ENCODE results near the gene MAPKAP1. TPM values are rescaled to one million over a fixed set of nuclear protein-coding genes. Genes with fewer than 3 reads are reported as not detected.

MAPKAP1 gene
- total RNA-seq, 4 donors from 2014 or later = 46.7 to 63.0 (median 57.9) TPM

DNA sequence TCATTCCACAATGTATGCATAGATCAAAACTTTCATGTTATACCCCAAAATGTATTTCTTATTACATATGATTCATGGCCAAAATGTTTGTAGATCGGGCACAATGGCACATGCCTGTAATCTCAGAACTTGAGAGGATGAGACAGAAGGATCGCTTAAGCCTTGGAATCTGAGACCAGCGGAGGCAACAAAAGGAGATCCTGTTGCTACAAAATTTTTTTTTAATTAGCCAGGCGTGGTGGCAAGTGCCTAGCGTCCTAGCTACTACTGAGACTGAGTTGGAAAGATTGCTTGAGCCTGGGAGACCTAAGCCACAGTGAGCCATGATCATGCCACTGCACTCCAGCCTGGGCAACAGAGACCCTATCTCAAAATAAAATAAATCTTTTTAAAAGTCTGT lies 89.9 kb downstream of the MAPKAP1 start:
- intact Hi-C loops (cut with DNase I; ENCODE audit: low total_unique reads) = no loop called here
- WGBS, 2 donors = 96 to 97% methylated on average over 5 of the region's 5 CpGs

DNA sequence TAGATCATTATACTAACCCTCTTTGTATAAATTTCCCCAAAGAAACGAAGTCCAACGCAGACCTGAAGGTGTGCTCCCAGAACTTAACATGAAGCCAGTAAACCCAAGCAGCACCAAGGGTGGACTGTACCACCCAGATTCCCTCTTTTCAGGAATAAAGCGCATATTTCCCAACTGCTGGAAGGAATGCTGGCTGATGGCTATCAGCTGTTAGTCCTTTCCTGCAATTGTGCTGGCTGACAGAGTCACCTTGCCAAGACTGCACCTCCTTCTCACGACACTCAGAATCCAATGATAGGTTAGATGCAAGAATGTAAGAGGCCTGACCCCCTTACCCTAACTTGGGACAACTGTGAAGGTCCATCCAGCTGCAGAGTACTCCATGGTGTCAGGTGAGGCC lies 93.9 kb downstream of the MAPKAP1 start:
- no peak for DNase-seq (ENCODE audit: low spot score in 2 of 2)
- no peak overlapping the region for H3K4me3 ChIP-seq (ENCODE audit: low read depth, poor library complexity, severe bottlenecking)
- WGBS, 2 donors = 93 to 97% methylated on average over 4 of the region's 4 CpGs
- no peak for TF ChIP-seq POLR2A (IDR thresholded peaks at IDR 0.05)
- TF ChIP-seq, protein P1, sequence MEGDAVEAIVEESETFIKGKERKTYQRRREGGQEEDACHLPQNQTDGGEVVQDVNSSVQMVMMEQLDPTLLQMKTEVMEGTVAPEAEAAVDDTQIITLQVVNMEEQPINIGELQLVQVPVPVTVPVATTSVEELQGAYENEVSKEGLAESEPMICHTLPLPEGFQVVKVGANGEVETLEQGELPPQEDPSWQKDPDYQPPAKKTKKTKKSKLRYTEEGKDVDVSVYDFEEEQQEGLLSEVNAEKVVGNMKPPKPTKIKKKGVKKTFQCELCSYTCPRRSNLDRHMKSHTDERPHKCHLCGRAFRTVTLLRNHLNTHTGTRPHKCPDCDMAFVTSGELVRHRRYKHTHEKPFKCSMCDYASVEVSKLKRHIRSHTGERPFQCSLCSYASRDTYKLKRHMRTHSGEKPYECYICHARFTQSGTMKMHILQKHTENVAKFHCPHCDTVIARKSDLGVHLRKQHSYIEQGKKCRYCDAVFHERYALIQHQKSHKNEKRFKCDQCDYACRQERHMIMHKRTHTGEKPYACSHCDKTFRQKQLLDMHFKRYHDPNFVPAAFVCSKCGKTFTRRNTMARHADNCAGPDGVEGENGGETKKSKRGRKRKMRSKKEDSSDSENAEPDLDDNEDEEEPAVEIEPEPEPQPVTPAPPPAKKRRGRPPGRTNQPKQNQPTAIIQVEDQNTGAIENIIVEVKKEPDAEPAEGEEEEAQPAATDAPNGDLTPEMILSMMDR (IDR thresholded peaks at IDR 0.05) = no peak
- intact Hi-C loops (cut with DNase I; ENCODE audit: low total_unique reads) = no loop called here

More for the DNA sequence above, 89.9 kb downstream of the MAPKAP1 start:
- TF ChIP-seq POLR2A (IDR thresholded peaks at IDR 0.05) = no peak
- TF ChIP-seq, protein P1 (IDR thresholded peaks at IDR 0.05) = no peak
- DNase-seq (ENCODE audit: low spot score in 2 of 2) = no peak
- no peak overlapping the region for H3K4me3 ChIP-seq (ENCODE audit: low read depth, poor library complexity, severe bottlenecking)

DNA sequence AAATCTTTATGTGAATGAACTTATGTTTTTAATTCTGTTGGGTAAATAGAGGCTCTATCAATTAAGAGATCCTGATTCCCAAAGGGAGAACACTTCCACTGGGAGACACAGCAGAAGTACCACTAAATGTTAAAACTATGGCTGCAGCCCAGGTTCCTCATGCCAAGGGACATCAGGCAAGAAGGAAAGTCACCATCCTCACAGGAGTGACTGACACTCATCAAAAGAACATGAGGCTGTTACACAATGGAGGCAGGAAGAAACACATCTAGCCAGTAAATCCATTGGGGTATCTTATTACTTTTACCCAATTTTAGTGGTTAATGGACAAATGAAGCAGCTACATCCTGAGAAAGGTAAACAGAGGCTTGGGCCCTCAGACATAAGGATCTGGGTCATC lies 94.4 kb downstream of the MAPKAP1 start:
- no peak for DNase-seq (ENCODE audit: low spot score in 2 of 2)
- TF ChIP-seq POLR2A (IDR thresholded peaks at IDR 0.05) = no peak
- TF ChIP-seq, protein P1 (IDR thresholded peaks at IDR 0.05) = no peak

DNA sequence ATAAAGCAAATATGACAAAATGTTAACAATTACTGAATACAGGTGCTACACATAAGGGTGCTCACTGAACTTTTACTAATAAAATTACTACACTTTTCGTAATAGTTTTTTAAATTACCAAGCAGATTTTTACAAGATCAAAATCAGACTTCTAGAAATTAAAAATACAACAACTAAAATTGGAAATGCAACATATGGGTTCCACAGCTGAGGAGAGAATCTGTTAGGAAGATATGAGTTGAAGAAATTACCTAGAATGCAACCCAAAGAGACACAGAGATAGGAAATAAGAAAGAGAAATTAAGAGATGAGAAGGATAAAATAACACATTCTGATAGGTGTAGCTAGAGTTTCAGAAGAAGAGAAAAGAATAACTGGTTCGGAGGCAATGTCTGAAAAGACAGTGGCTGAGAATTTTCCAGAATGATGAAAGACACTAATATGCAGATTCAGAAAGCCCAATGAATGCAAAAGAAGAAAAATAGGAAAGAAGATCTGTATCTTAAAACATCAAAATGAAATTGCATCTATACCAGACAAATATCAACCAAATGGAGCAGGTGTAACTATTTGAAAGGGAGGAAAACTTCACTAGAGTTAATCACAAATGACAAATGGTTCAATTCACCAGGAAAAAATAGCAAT lies 95.8 kb downstream of the MAPKAP1 start:
- intact Hi-C loops (cut with DNase I; ENCODE audit: low total_unique reads) = no loop called here
- H3K4me3 ChIP-seq (ENCODE audit: low read depth, poor library complexity, severe bottlenecking) = no peak overlapping the region
- TF ChIP-seq, protein P1 (IDR thresholded peaks at IDR 0.05) = no peak
- TF ChIP-seq POLR2A (IDR thresholded peaks at IDR 0.05) = no peak
- 94 to 99% methylated on average over 2 of the region's 2 CpGs for WGBS, 2 donors
- DNase-seq (ENCODE audit: low spot score in 2 of 2) = no peak

More for the DNA sequence above, 94.4 kb downstream of the MAPKAP1 start:
- intact Hi-C loops (cut with DNase I; ENCODE audit: low total_unique reads) = no loop called here
- H3K4me3 ChIP-seq (ENCODE audit: low read depth, poor library complexity, severe bottlenecking) = no peak overlapping the region

GRCh38 chr9:125609744-125610143 lies 97.3 kb downstream of the MAPKAP1 start:
- intact Hi-C loops (cut with DNase I; ENCODE audit: low total_unique reads) = no loop called here
- no peak overlapping the region for H3K4me3 ChIP-seq (ENCODE audit: low read depth, poor library complexity, severe bottlenecking)
- no peak for DNase-seq (ENCODE audit: low spot score in 2 of 2)
- TF ChIP-seq, protein P1 (IDR thresholded peaks at IDR 0.05) = no peak
- no peak for TF ChIP-seq POLR2A (IDR thresholded peaks at IDR 0.05)
- WGBS, 2 donors = 97 to 100% methylated on average over 1 of the region's 1 CpG
